Uterus (tissue), 4 donors: ENCODE measurements around the gene DEPDC1. TPM values are rescaled to one million over a fixed set of nuclear protein-coding genes. Genes with fewer than 3 reads are reported as not detected.

Experiments used
- DNase-seq, 2 donors: peaks; one replicate each; pipeline ENCODE4 v3.0.0-alpha.2; 2019 to 2020
- H3K27ac ChIP-seq, 2 donors: fragments of 200-600 bp; sonication (generic); 1 replicate in 1 of 2; 2 replicates in 1 of 2; pipeline ENCODE4 v1.5.1; 2016 to 2018
- H3K27me3 ChIP-seq, 2 donors: fragments of 200-600 bp; sonication (generic); one replicate each; pipeline ENCODE4 v1.5.1; 2018 to 2019; ENCODE audit warnings: control low read depth in 1 of 2
- H3K36me3 ChIP-seq, 2 donors: fragments of 200-600 bp; sonication (generic); one replicate each; pipeline ENCODE4 v1.5.1; 2019; ENCODE audit warnings: control low read depth in 1 of 2
- H3K4me1 ChIP-seq, 2 donors: fragments of 200-600 bp; sonication (generic); one replicate each; pipeline ENCODE4 v1.5.1; 2018 to 2019; ENCODE audit warnings: control low read depth in 1 of 2
- H3K4me3 ChIP-seq, 2 donors: fragments of 200-600 bp; sonication (generic); 1 replicate in 1 of 2; 2 replicates in 1 of 2; pipeline ENCODE4 v1.5.1; 2018 to 2019; ENCODE audit warnings: mild to moderate bottlenecking in 1 of 2
- H3K9me3 ChIP-seq, 2 donors: fragments of 200-600 bp; sonication (generic); one replicate each; pipeline ENCODE4 v1.5.1; 2019; ENCODE audit warnings: control low read depth in 1 of 2
- POLR2A ChIP-seq, 2 donors: fragments of 450-650 bp; IDR thresholded peaks; one replicate each; pipeline ENCODE4 v1.6.1; 2016; ENCODE audit warnings: antibody characterized with exemption in 2 of 2, mild to moderate bottlenecking in 1 of 2, moderate library complexity in 1 of 2
- intact Hi-C: fragments of 100-400 bp; cut with DNase I; formaldehyde crosslinking; loops from one replicate; pipeline ENCODE4 v1.15.1; 2023; ENCODE audit warnings: low total_unique reads
- total RNA-seq, 4 donors: library from RNA; depleted of rRNA in 3 of 4; stranded (reverse); fragments of >200 nt in 3 of 4; gene quantifications; one replicate each; pipeline versions ENCODE4 v1.1.0 to v1.2.4, GENCODE V29; 2014 to 2023
- TF ChIP-seq, protein P1 (sequence below), 4 experiments: fragments of 200-600 bp in 2 of 4; fragments of 450-650 bp in 2 of 4; sonication (generic) in 2 of 4; IDR thresholded peaks; one replicate each; pipeline ENCODE4 v1.5.1; 2016 to 2019; ENCODE audit warnings: antibody characterized with exemption in 4 of 4, mild to moderate bottlenecking in 2 of 4, moderate library complexity in 1 of 4
- donor health status: DM: yes; HTN: yes; CAD: no.

Gene DEPDC1
- total RNA-seq, 4 donors from 2014 or later = under 0.01 to 18.1 (median 2.9) TPM

DNA sequence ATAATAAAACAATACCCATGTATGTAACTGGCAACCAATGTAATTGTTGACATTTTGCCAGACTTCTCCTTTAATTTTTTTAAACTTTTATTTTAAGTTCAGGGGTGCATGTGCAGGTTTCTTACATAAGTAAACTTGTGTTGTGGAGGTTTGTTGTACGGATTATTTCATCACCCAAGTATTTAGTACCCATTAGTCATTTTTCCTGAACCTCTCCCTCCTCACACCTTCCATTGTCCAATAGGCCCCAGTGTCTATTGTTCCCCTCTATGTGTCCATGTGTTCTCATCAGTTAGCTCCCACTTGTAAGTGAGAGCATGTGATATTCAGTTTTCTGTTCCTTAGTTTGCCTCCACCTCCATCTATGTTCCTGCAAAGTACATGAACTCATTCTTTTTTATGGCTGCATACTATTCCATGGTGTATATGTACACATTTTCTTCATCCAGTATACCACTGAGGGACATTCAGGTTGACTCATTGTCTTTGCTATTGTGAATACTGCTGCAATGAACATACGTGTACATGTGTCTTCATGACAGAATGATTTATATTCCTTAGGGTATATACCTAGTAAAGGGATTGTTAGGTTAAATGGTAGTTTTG, 6.7 kb downstream of the DEPDC1 start:
- Histone ChIP-seq H3K4me1 (no peaks in the 10 kb centered on the region), H3K27ac (no peak overlapping the region), H3K27me3 (no peaks in the 10 kb centered on the region), H3K36me3 (no peaks in the 10 kb centered on the region), H3K4me3 (no peak overlapping the region), H3K9me3 (no peaks in the 10 kb centered on the region)
- intact Hi-C loops = no loop called here
- TF ChIP-seq POLR2A (IDR thresholded peaks at IDR 0.05) = no peak
- TF ChIP-seq, protein P1, sequence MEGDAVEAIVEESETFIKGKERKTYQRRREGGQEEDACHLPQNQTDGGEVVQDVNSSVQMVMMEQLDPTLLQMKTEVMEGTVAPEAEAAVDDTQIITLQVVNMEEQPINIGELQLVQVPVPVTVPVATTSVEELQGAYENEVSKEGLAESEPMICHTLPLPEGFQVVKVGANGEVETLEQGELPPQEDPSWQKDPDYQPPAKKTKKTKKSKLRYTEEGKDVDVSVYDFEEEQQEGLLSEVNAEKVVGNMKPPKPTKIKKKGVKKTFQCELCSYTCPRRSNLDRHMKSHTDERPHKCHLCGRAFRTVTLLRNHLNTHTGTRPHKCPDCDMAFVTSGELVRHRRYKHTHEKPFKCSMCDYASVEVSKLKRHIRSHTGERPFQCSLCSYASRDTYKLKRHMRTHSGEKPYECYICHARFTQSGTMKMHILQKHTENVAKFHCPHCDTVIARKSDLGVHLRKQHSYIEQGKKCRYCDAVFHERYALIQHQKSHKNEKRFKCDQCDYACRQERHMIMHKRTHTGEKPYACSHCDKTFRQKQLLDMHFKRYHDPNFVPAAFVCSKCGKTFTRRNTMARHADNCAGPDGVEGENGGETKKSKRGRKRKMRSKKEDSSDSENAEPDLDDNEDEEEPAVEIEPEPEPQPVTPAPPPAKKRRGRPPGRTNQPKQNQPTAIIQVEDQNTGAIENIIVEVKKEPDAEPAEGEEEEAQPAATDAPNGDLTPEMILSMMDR (IDR thresholded peaks at IDR 0.05) = no peak
- no peak for DNase-seq

DNA sequence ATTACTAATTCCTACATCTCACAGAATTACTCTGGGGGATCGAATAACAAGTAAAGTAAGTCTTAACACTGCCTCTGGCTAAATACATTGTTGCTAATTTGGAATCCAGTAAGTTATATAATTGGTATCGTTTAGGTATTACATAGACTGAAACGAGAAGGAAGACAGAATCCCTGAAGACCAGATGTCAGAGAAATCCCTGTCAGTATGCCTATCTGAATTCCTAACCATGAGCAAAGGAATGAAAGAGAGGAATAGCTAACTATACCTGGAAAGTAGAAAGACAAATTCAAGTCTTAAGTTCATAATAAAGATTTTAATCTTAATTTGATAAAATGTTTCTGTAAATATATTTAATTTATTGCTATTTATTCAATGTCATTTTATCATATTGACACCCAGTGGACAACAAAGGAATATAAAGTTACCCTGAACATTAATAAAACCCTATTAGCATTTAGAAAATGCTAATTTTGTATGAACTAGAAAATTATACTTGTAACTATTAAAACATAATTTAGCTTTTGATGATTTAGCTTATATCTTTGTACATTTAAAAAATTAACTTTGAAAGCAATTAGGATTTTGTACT, 11.4 kb downstream of the DEPDC1 start:
- intact Hi-C loops = no loop called here

DNA sequence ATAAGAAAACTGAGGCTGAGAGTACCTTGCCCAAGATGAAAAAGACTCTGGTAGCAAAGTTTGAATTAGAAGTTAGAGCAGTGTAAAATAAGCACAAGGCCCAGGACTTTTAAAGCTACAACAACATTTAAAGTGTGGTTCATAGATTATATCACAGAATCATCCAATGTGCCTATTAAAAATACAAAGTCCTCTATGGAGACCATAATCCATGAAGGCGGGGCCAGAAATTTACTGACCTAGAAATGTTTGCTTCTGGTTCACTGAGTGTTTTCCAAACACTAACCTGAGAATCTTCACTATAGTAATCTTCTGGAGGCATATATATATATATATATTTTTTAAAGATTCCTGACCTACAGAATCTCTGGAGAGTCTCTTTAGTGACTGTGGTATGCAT, 12.3 kb downstream of the DEPDC1 start:
- H3K27me3 ChIP-seq = no peaks in the 10 kb centered on the region
- no peaks in the 10 kb centered on the region for H3K9me3 ChIP-seq
- H3K4me1 ChIP-seq = no peaks in the 10 kb centered on the region
- intact Hi-C loops = no loop called here
- no peak overlapping the region for H3K4me3 ChIP-seq
- no peaks in the 10 kb centered on the region for H3K36me3 ChIP-seq
- TF ChIP-seq, protein P1 (IDR thresholded peaks at IDR 0.05) = no peak
- TF ChIP-seq POLR2A (IDR thresholded peaks at IDR 0.05) = no peak
- no peak overlapping the region for H3K27ac ChIP-seq
- DNase-seq = no peak

More for the DNA sequence above, 11.4 kb downstream of the DEPDC1 start:
- H3K36me3 ChIP-seq = no peaks in the 10 kb centered on the region
- DNase-seq = no peak
- H3K4me1 ChIP-seq = no peaks in the 10 kb centered on the region
- H3K27ac ChIP-seq = no peak overlapping the region
- H3K9me3 ChIP-seq = no peaks in the 10 kb centered on the region
- no peak for TF ChIP-seq POLR2A (IDR thresholded peaks at IDR 0.05)
- TF ChIP-seq, protein P1 (IDR thresholded peaks at IDR 0.05) = no peak
- no peaks in the 10 kb centered on the region for H3K27me3 ChIP-seq
- H3K4me3 ChIP-seq = no peak overlapping the region

DNA sequence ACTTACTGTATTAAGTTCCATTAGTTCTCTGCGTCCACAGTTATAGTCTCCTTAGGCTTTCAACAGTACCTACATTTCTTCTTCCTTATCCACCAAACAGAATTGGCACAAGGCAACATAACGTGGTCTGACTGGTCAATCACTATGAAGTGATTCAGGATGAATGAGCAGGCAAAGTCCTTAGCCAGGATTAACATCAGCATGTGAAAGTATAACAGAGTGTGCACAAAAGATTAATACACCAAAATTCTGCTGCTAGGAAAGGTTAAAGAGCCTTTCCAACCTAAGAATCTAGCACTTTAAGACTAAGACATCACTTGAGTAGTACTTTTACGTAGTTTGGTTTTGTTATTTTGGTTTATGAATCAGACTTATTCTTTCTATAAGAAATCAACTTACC, 15.8 kb downstream of the DEPDC1 start:
- H3K4me1 ChIP-seq = no peaks in the 10 kb centered on the region
- no peaks in the 10 kb centered on the region for H3K9me3 ChIP-seq
- no peak for TF ChIP-seq POLR2A (IDR thresholded peaks at IDR 0.05)
- TF ChIP-seq, protein P1 (IDR thresholded peaks at IDR 0.05) = no peak
- intact Hi-C loops = no loop called here
- no peak overlapping the region for H3K4me3 ChIP-seq
- no peak for DNase-seq
- no peak overlapping the region for H3K27ac ChIP-seq
- no peaks in the 10 kb centered on the region for H3K36me3 ChIP-seq
- no peaks in the 10 kb centered on the region for H3K27me3 ChIP-seq

DNA sequence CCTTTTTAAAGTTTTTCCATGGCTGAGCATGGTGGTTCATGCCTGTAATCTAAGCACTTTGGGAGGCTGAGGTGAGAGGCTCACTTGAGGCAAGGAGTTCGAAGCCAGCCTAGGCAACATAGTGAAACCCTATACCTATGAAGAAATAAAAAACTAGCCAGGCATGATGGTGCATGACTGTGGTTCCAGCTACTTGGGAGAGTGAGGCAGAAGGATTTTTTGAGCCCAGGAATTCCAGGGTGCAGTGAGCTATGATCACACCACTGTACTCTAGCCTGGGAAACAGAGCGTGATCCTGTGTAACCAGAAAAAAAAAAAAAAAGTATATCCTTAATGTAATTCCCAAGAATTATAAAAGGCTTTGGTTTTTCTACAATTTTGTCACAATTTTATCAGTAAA, 17.4 kb downstream of the DEPDC1 start:
- Histone ChIP-seq H3K4me3 (no peak overlapping the region), H3K27ac (no peak overlapping the region), H3K27me3 (no peaks in the 10 kb centered on the region), H3K36me3 (no peaks in the 10 kb centered on the region), H3K9me3 (no peaks in the 10 kb centered on the region), H3K4me1 (no peaks in the 10 kb centered on the region)
- TF ChIP-seq, protein P1 (IDR thresholded peaks at IDR 0.05) = no peak
- TF ChIP-seq POLR2A (IDR thresholded peaks at IDR 0.05) = no peak
- intact Hi-C loops = no loop called here
- no peak for DNase-seq
